Measurements from ENCODE around the gene TIMM13. TPM values are rescaled to one million over a fixed set of nuclear protein-coding genes. Genes with fewer than 3 reads are reported as not detected.

TIMM13 gene
- total and polyA plus RNA-seq, 4 donors: 27.2 to 103 (median 80.8) TPM

GRCh38 chr19:2423915-2424685 lies 3.3 kb downstream of the TIMM13 start:
- Histone ChIP-seq H3K4me1 (ENCODE audit: control insufficient read depth in 5 of 5, insufficient read depth in 5 of 5, low read length in 5 of 5) (peaks cover 0 to 40% (median 7%) of the 10 kb centered on the region in 5 donors), H3K9me3 (ENCODE audit: control insufficient read depth in 4 of 4, insufficient read depth in 3 of 4, low read length in 3 of 4) (no peaks in the 10 kb centered on the region), H3K4me3 (no peak overlapping the region), H3K27ac (ENCODE audit: low read depth in 1 of 2, low read length in 1 of 2) (no peak overlapping the region), H3K36me3 (ENCODE audit: control insufficient read depth in 4 of 4, insufficient read depth in 4 of 4, low read length in 4 of 4) (peaks cover 0 to 15% (median 0%) of the 10 kb centered on the region in 4 donors), H3K9ac (ENCODE audit: insufficient read depth in 1 of 2, low read length in 2 of 2) (no peak overlapping the region), H3K27me3 (ENCODE audit: control insufficient read depth in 3 of 3, insufficient read depth in 3 of 3, low read length in 2 of 3) (no peaks in the 10 kb centered on the region)
- no peak for TF ChIP-seq CTCF (IDR thresholded peaks at IDR 0.05; ENCODE audit: control extremely low read depth, extremely low read depth)
- no peak for ATAC-seq (ENCODE audit: insufficient read depth, low FRiP score)
- no peak for DNase-seq
- WGBS, 2 donors: 84 to 88% methylated on average over 45 to 46 of the region's 46 CpGs

- Histone ChIP-seq H3K27ac (ENCODE audit: low read depth in 1 of 2, low read length in 1 of 2) (no peak overlapping the region), H3K27me3 (ENCODE audit: control insufficient read depth in 3 of 3, insufficient read depth in 3 of 3, low read length in 2 of 3) (no peaks in the 10 kb centered on the region), H3K9ac (ENCODE audit: insufficient read depth in 1 of 2, low read length in 2 of 2) (no peak overlapping the region), H3K4me3 (no peak overlapping the region), H3K4me1 (ENCODE audit: control insufficient read depth in 5 of 5, insufficient read depth in 5 of 5, low read length in 5 of 5) (peaks cover 0 to 32% (median 7%) of the 10 kb centered on the region in 5 donors), H3K9me3 (ENCODE audit: control insufficient read depth in 4 of 4, insufficient read depth in 3 of 4, low read length in 3 of 4) (no peaks in the 10 kb centered on the region), H3K36me3 (ENCODE audit: control insufficient read depth in 4 of 4, insufficient read depth in 4 of 4, low read length in 4 of 4) (peaks cover 0 to 15% (median 0%) of the 10 kb centered on the region in 4 donors)
- 38 to 66% methylated on average over 17 to 19 of the region's 19 CpGs for WGBS, 2 donors
- no peak for TF ChIP-seq CTCF (IDR thresholded peaks at IDR 0.05; ENCODE audit: control extremely low read depth, extremely low read depth)
- ATAC-seq (ENCODE audit: insufficient read depth, low FRiP score) (no peak), DNase-seq (peak; percentile 69 to 84 (median 77))
Measured at GRCh38 chr19:2423071-2423914, 4.1 kb downstream of the TIMM13 start.

- Histone ChIP-seq H3K27me3 (ENCODE audit: control insufficient read depth in 3 of 3, insufficient read depth in 3 of 3, low read length in 2 of 3) (no peaks in the 10 kb centered on the region), H3K9ac (ENCODE audit: insufficient read depth in 1 of 2, low read length in 2 of 2) (no peak overlapping the region), H3K9me3 (ENCODE audit: control insufficient read depth in 4 of 4, insufficient read depth in 3 of 4, low read length in 3 of 4) (no peaks in the 10 kb centered on the region), H3K4me1 (ENCODE audit: control insufficient read depth in 5 of 5, insufficient read depth in 5 of 5, low read length in 5 of 5) (peaks cover 0 to 26% (median 7%) of the 10 kb centered on the region in 5 donors), H3K27ac (ENCODE audit: low read depth in 1 of 2, low read length in 1 of 2) (no peak overlapping the region), H3K4me3 (no peak overlapping the region), H3K36me3 (ENCODE audit: control insufficient read depth in 4 of 4, insufficient read depth in 4 of 4, low read length in 4 of 4) (peaks cover 0 to 16% (median under 1%) of the 10 kb centered on the region in 4 donors)
- DNase-seq: no peak
- WGBS, 2 donors: 89 to 94% methylated on average over 23 of the region's 23 CpGs
- TF ChIP-seq CTCF (IDR thresholded peaks at IDR 0.05; ENCODE audit: control extremely low read depth, extremely low read depth): no peak
- ATAC-seq (ENCODE audit: insufficient read depth, low FRiP score): no peak
Measured at GRCh38 chr19:2421581-2422306, 5.6 kb downstream of the TIMM13 start.

Measured in lung (tissue), 12 donors.